COLO668 (cell line): ENCODE measurements around the gene RGL4.

Experiments used
- DNase-seq: peaks from one replicate; lab custom pipeline; 2025; ENCODE audit not compliant: unreplicated experiment; lab: John Stamatoyannopoulos, UW

Gene RGL4

GRCh38 chr22:23697031-23697970, 6.5 kb downstream of the RGL4 start:
- no peak for DNase-seq

DNA sequence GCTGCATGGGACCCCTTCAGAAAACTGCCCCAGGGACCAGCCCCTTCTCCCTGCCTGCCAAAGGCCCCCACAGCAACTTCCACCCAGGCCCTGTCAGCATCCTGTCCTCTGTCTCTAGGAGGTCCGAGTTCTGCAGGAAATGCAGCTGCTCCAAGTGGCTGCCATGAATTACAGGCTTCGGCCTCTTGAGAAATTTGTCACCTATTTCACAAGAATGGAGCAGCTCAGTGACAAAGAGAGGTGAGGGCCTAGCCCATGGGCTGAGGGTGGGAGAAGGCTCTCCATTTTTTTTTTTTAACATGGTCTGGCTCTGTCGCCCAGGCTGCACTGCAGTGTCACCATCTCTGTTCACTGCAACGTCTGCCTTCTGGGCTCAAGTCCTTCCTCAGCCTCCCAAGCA, 7.3 kb downstream of the RGL4 start:
- no peak for DNase-seq

GRCh38 chr22:23698673-23699235, 7.9 kb downstream of the RGL4 start:
- no peak for DNase-seq

DNA sequence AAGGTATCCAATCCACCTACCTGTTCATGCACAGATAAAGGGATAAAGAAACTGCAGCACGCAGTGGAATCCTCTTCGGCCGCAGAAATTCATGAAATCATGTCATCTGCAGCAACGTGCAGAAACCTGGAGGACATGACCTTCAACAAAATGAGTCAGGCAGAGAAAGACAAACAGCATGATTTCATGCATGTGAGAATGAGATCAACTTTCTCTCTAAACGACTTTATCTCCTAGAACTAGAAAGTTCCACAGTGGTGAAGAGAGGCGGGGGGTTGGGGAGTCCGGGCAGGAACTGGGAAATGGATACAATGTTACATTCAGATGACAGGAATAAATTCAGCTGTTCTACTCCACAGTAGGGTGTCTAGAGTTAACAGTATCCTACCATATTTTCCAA, 9.9 kb downstream of the RGL4 start:
- no peak for DNase-seq

DNA sequence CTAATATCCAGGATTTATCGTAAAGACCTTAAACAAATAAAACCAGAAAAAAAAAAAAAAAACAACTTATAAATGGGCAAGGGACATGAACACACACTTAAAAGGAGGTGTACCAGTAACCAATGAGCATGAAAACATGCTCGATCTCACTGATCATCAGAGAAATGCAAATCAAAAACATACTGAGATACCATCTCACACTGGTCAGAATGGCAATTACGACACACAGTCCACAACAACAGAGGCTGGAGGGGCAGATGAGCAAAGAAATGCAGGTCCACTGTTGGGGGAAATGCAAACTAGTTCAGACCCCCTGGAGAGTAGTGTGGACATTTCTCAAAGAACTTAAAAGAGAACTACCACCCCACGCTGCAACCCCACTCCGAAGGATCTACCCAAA, 13.2 kb downstream of the RGL4 start:
- no peak for DNase-seq

GRCh38 chr22:23704829-23705228, 14.0 kb downstream of the RGL4 start:
- no peak for DNase-seq

DNA sequence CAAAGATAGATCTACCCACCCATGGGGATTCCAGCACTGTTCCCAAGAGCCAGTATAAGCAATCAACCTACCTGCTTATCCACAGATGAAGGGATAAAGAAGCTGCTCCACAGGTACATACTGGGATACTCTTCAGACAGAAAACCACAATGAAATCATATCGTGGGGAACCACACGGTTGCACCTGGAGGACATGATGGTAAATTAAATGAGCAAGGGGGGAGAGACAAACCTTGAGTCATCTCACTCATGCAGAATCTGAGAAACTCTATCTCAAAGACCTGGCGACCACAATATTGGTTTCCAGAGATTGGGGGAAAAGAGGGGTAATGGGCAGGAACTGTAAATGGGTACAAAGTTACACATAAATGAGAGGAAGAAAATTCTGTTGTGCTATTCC, 14.5 kb downstream of the RGL4 start:
- DNase-seq, result no peak

GRCh38 chr22:23708270-23708669, 17.5 kb downstream of the RGL4 start:
- no peak for DNase-seq

GRCh38 chr22:23709107-23709506, 18.3 kb downstream of the RGL4 start:
- DNase-seq, result no peak

- no peak for DNase-seq
These were observed 21.4 kb downstream of the RGL4 start for GRCh38 chr22:23712256-23712655.

DNA sequence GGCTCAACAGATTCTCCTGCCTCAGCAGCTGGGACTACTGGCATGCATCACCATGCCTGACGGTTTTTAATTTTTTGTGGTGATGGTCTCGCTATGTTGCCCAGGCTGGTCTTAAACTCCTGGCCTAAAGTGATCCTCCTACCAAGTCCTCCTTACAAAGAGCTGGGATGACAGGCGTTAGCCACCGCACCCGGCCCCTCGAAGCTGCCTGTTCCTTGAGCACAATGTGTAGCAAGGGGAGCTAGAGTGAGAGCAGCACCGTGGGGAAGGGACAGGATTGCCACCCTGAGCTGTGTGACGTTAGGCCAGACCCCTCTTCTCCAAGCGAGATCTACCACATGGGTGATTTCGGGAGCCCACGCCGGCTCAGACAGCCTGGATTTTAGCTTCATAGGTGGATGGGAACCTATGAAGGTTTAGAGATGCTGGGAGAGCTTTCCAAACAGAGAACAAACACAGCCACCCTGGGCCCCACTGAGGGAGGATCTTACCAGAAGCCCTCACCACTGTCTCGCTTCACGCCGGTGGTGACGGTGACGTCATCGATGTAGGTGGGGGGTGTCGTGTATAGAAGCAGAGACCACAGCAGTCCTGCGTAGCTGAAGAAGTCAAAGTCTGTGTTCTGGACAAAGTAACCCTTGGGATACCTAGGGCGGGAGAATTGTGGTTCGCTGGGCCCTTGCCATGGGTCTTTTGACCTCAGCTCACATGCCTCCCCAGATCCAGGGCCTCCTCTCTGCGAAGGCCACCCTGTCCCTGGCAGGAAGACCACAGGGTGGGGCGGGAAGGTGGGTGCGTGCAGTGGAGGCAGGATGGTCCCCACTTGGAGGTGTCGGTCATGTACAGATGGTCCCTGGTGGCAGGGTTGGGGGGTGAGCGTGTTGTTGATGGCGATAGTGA, 23.1 kb downstream of the RGL4 start:
- DNase-seq, result no peak

DNA sequence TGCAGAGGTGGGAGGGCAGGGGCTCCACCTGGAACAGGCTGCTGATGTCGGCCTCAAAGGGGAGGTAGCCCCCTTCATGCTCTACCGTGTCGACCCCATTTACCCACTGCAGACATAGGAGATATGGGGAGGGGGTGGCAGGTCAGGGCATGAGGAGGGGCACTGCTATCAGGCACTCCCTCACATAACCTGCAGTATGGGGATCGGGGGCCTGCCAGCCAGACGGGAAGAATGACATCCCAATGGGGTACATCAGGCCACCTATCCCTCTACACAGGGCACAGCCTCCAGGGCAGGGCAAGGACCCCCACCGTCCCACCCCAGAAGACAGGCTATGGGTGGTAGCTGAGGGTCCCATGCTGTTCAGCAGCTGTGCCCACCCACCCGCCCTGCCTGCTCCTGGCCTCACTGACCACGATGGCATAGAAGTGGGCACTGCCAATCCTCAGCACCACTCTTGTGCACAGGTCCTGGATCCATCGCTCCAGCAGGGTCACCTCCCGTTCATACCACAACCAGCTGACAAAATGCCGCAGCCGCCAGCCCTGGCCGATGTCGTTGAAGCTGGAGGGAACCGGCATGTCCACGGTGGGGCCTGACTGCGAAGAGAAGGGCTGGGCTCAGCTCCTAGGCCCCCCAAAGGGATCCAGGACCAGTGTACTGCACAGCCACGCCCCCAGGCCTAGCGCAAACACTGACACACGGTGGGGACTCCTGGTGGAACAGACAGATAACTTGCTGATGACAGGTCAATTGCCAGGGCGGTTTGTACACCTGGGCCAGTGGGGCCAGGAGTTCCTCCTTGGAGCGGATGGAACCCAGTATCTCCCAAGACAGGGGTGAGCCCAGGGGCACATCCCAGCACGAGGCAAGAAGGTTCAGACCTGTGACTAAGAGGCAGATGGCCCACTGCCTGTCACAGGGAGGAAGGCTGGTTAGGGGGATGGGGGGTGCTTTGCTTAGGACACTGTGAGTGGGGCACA, 24.1 kb downstream of the RGL4 start:
- DNase-seq, result no peak

- no peak for DNase-seq
These were observed 25.1 kb downstream of the RGL4 start for GRCh38 chr22:23715806-23716375.

- DNase-seq, result peak; percentile 89
These were observed 26.3 kb downstream of the RGL4 start for GRCh38 chr22:23716811-23717801.

DNA sequence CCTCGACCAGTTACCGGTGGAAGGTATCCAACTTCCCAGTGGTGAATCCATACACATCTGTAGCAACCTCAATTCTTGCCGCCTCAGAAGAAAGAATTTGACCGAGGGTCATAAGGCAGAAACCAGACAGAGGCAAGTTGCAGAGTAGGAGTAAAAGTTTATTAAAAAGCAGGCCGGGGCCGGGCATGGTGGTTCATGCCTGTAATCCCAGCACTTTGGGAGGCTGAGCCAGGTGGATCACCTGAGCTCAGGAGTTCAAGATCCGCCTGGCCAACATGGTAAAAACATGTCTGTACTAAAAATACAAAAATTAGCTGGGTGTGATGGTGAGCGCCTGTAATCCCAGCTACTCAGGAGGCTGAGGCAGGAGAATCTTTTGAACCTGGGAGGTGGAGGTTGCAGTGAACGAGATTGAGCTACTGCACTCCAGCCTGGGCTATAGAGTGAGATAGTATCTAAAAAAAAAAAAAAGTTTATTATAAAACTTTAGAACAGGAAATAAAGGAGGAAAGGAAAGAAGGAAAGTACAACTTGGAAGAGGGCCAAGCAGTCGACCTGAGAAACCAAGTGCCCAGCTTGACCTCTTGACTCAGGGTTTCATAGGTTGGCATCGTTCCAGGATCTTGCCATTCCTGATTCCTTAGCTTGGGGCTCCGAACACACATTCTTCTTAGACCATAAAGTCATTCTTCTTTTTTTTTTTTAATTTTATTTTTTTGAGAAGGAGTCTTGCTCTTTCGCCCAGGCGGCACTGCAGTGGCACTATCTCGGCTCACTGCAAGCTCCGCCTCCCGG, 27.8 kb downstream of the RGL4 start:
- no peak for DNase-seq

DNA sequence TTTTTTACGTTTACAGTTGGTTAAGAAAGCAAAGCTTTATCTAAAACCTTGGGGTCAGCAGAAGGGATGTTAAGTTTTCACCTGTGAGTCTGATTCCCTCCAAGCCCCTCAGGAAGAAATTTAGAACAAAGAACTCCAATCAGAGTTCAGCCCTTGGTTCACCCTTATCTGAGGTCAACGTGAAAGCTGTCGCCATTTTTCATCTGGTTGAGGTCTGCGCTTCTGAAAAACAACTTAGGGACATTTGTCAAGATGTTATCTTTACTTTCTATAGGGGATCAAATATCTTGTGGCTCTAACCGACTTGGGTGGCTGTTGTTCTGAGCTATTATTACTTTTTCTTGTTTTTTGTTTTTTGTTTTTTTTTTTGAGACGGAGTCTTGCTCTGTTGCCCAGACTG, 30.0 kb downstream of the RGL4 start:
- DNase-seq, result no peak

DNA sequence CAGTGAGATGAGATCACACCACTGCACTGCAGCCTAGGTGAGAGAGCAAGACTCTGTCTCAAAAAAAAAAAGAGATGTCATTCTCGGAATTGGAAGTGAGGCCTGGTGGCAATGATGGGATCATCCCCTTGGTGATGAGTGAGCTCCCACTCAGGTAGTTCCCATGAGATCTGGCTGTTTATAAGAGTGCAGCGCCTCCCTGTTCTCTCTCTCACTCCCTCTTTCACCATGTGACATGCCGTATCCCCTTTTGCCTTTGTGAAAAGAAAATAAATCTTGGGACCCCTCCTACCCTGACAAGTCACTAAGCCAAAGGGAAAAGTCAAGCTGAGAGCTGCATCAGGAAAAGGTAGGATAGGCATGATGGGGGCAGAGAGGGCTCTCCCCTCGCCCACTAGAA, 31.3 kb downstream of the RGL4 start:
- no peak for DNase-seq

DNA sequence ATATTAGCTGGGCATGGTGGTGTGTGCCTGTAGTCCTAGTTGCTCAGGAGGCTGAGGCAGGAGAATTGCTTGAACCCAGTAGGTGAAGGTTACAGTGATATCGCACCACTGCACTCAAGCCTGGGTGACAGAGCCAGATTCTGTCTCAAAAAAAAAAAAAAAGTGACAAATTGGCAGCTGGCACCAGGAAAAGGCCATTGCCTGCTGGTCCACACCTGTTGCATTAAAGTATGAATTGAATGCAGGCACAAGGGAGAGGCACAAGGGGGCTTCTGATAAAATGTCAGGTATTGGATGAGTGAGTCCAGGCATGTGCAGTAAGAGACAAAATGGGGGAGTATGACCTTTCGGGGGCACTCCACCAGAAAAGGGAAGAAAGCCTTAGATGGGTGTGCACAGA, 31.9 kb downstream of the RGL4 start:
- no peak for DNase-seq
